Erythroblast (primary cell): Measurements from ENCODE around the gene COPS7B.

Experiments
- GATA1 ChIP-seq: IDR thresholded peaks from 2 replicates; pipeline ENCODE4 v1.6.1; 2011; ENCODE audit warnings: low read depth, mild to moderate bottlenecking, control low read depth, low read length, moderate library complexity
- POLR2A ChIP-seq: IDR thresholded peaks from 2 replicates; pipeline ENCODE4 v1.6.1; 2011; ENCODE audit warnings: mild to moderate bottlenecking, low read length

GRCh38 chr2:231819447-231820042 is 33.3 kb downstream of the COPS7B start:
- no peak for TF ChIP-seq POLR2A
- TF ChIP-seq GATA1: no peak
